ENCODE data around the gene SYPL2.
A peak's percentile ranks its signal among the peaks of the same experiment; 100 is the strongest.

Gene SYPL2

GRCh38 chr1:109498161-109498801 lies 31.9 kb downstream of the SYPL2 start:
- no peak overlapping the region for H3K27ac ChIP-seq
- ChIA-PET POLR2A (ENCODE audit: low non-redundant PET) (interaction anchor here (0.7 kb wide), 1 partner anchor 11 kb away, joined by 3 read pairs; the partner anchor contains the start of gene AMIGO1), CTCF (interaction anchor here (0.7 to 4.7 kb wide), 6 partner anchors 32 to 142 kb away, joined by 3 to 53 read pairs (median 4); no protein-coding TSS in a partner anchor)
- no peak for DNase-seq (ENCODE audit: low spot score)
- TF ChIP-seq CTCF (conservative IDR thresholded peaks at IDR 0.05; ENCODE audit: low read depth), result peak; percentile 21; the same call in 1 of the 2 replicates

DNA sequence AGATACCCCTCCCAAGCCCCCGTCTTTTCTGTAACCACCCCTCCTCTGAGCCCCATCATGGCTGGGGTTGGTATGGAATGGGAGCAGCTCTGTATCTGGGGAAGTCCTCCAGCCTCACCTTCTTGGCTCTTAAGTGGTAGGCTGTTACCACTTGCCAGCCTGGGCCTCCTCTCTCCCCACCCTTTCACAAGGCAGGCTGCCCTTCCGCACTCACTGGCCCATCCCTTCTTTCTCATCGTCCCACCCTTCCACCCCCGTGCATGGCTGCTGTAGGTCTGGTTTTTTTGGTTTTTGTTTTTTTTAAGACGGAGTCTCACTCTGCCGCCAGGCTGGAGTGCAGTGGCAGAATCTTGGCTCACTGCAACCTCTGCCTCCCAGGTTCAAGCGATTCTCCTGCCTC lies 32.7 kb downstream of the SYPL2 start:
- peak overlapping the region; percentile 19; the same call in 1 of the 2 replicates for H3K27ac ChIP-seq
- no peak for DNase-seq (ENCODE audit: low spot score)
- POLR2A ChIA-PET (ENCODE audit: low non-redundant PET), result no interaction called here
- CTCF ChIA-PET, result interaction anchor here (0.8 to 4.7 kb wide), 4 partner anchors 31 to 136 kb away, joined by 4 to 53 read pairs (median 6); no protein-coding TSS in a partner anchor
- no peak for TF ChIP-seq CTCF (conservative IDR thresholded peaks at IDR 0.05; ENCODE audit: low read depth)

DNA sequence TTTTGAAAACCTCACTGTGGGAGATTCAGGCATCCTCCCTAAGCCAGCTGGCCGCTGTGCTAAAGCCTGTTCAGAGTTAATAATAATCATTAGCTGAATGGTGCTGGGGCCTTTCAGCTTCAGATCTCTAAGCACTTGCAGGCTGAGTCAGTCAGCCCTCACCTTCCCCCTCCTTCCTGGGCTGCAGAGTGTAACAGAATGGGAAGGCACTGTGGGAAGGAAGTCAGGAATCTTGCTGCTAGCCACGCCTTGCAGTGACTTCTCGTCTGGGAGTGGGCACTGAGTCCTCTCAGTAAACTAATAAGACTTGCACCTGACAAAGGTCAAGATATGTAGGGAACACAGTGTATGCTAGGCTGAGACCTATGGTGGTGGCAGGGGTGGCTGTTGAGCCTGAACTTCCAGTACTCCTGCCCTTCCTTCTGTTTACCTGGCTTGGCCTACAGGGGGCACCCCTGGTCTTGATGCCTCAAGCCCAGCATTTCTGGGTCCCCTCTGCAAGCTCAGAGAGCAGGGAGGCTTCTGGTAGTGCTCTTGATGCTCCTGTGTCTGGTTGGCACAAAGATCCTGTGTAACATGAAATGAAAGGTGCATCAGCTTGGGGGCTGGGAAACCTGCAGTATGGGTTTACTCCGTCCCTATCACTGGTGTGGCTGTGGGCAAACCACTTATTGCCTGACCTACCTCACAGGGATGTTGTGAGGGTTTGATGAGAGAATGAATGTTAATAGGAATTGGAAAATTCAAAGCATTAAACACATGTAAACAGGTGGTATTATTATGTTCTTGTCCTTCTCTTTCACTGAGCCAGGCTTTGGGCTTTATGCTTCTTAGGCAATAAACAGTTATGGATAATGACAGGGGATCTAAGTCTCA lies 33.6 kb downstream of the SYPL2 start:
- CTCF ChIA-PET, result interaction anchor here (0.6 to 4.7 kb wide), 5 partner anchors 9 to 46 kb away, joined by 3 to 53 read pairs (median 4); no protein-coding TSS in a partner anchor
- POLR2A ChIA-PET (ENCODE audit: low non-redundant PET), result no interaction called here
- peak; percentile 29 for TF ChIP-seq CTCF (conservative IDR thresholded peaks at IDR 0.05; ENCODE audit: low read depth)
- H3K27ac ChIP-seq, result peak overlapping the region; percentile 19; the same call in 1 of the 2 replicates
- no peak for DNase-seq (ENCODE audit: low spot score)

- CTCF ChIA-PET, result interaction anchor here (0.5 to 4.7 kb wide), 2 partner anchors 31 to 432 kb away, joined by 3 to 53 read pairs; no protein-coding TSS in a partner anchor
- no peak for DNase-seq (ENCODE audit: low spot score)
- POLR2A ChIA-PET (ENCODE audit: low non-redundant PET), result no interaction called here
- no peak overlapping the region for H3K27ac ChIP-seq
- TF ChIP-seq CTCF (conservative IDR thresholded peaks at IDR 0.05; ENCODE audit: low read depth), result no peak
These were observed 34.6 kb downstream of the SYPL2 start for GRCh38 chr1:109500941-109501381.

DNA sequence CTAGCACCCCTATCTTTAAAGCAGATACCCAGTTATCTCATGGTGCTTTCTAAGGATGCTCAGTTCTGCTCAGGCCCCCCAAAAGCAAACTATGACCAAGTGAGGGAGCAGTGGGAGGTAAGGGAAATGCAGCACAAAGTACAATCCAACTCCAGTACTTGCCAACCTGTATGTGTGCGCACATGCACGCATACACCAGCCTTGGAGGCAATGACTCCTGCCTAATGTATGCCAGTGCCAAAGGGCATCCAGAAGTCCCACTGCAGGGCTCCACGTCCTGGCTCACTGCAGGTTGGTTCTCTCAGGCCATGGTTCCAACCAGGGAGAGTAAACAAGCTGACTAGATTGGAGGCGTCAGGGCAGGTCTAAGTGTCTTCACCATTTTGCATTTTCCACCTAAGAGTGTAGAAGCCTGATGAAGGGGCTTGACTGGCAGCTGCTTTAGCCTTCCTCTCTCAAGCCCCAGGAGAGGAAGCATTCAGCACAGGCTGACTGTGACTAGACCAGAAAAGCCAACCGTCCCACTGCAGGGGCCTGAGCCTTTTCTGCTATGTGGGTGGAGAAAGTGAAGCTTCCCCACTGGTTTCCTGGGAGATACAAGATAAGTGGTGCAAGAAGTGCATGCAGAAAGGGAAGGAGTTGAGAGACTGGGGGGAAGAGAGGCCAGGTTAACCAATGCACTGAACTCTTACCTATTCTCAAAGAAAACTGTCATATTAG lies 35.5 kb downstream of the SYPL2 start:
- POLR2A ChIA-PET (ENCODE audit: low non-redundant PET), result no interaction called here
- no peak for TF ChIP-seq CTCF (conservative IDR thresholded peaks at IDR 0.05; ENCODE audit: low read depth)
- no peak for DNase-seq (ENCODE audit: low spot score)
- CTCF ChIA-PET, result interaction anchor here (0.7 kb wide), 1 partner anchor 31 kb away, joined by 3 read pairs; no protein-coding TSS in a partner anchor
- H3K27ac ChIP-seq, result no peak overlapping the region

Data from RWPE1 (cell line).